NT2/D1 (cell line): ENCODE results near the gene FLOT1.

ENCODE experiments used
- DNase-seq: peaks from one replicate; pipeline ENCODE4 v3.0.0-alpha.2; 2011; ENCODE audit warnings: low read depth, low spot score
- H3K27me3 ChIP-seq: 2 replicates; pipeline ENCODE4 v1.6.0; 2011; ENCODE audit warnings: mild to moderate bottlenecking; ENCODE audit not compliant: insufficient read length, insufficient read depth
- H3K36me3 ChIP-seq: 2 replicates; pipeline ENCODE4 v1.6.1; 2011; ENCODE audit warnings: mild to moderate bottlenecking, low read length, mixed read lengths; ENCODE audit not compliant: insufficient read depth, insufficient read length
- H3K4me1 ChIP-seq: 2 replicates; pipeline ENCODE4 v1.5.1; 2011; ENCODE audit not compliant: insufficient read depth, insufficient read length
- H3K4me3 ChIP-seq: 2 replicates; pipeline ENCODE4 v1.5.1; 2011; ENCODE audit warnings: low read depth; ENCODE audit not compliant: insufficient read length
- H3K9ac ChIP-seq: 2 replicates; pipeline ENCODE4 v1.6.0; 2011; ENCODE audit warnings: low read depth; ENCODE audit not compliant: insufficient read length
- H3K9me3 ChIP-seq: 2 replicates; pipeline ENCODE4 v1.5.1; 2011; ENCODE audit warnings: mild to moderate bottlenecking, low read length; ENCODE audit not compliant: insufficient read depth
- SUZ12 ChIP-seq: IDR thresholded peaks from 2 replicates; pipeline ENCODE4 v1.6.1; 2011; ENCODE audit not compliant: insufficient read length, insufficient read depth; ENCODE audit errors: extremely low read depth
- YY1 ChIP-seq: IDR thresholded peaks from 2 replicates; pipeline ENCODE4 v1.6.1; 2011; ENCODE audit not compliant: insufficient read length, insufficient read depth
- ZNF274 ChIP-seq: IDR thresholded peaks from 2 replicates; pipeline ENCODE4 v1.6.1; 2011; ENCODE audit warnings: mild to moderate bottlenecking, low read depth, low read length

Gene FLOT1

DNA sequence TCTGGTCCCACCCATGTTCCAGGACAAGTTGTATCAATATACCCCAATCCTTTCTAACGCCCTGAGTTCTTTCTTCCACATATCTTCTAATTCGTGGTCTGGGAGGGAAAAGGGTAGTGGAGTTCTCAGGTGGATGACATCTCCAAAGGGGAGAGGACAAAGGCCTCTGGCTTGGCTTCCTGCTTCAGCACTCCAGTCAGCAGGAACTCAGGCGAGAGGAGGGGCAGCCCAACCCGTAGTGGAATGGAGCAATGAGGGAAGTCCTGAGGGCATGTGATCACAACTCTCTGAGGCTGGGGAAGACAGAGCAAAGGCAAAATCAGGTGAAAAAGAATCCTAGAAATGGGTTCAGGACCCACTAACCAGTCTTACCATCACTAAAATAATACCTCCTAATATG lies 42.1 kb downstream of the FLOT1 start:
- Histone ChIP-seq H3K9me3 (no peaks in the 10 kb centered on the region), H3K27me3 (no peaks in the 10 kb centered on the region), H3K4me1 (no peaks in the 10 kb centered on the region), H3K4me3 (no peak overlapping the region), H3K36me3 (peaks cover 55% of the 10 kb centered on the region), H3K9ac (no peak overlapping the region)
- DNase-seq: no peak
- no peak for TF ChIP-seq SUZ12
- TF ChIP-seq YY1: no peak
- no peak for TF ChIP-seq ZNF274

DNA sequence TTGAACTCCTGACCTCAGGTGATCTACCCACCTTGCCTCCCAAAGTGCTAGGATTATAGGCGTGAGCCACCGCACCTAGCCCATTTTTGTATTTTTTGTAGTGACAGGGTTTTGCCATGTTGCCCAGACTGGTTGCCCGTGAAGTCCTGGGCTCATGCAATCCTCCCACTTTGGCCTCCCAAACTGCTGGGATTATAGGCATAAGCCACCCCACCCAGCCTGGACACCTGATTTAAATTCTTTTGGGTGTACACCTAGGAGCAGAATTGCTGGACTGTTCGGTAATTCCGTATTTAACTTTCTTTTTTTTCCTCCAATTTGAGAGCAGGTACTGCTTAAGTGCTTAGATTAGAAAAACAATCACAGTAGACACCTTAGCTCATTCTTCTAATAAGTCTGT lies 46.1 kb downstream of the FLOT1 start:
- DNase-seq: no peak

DNA sequence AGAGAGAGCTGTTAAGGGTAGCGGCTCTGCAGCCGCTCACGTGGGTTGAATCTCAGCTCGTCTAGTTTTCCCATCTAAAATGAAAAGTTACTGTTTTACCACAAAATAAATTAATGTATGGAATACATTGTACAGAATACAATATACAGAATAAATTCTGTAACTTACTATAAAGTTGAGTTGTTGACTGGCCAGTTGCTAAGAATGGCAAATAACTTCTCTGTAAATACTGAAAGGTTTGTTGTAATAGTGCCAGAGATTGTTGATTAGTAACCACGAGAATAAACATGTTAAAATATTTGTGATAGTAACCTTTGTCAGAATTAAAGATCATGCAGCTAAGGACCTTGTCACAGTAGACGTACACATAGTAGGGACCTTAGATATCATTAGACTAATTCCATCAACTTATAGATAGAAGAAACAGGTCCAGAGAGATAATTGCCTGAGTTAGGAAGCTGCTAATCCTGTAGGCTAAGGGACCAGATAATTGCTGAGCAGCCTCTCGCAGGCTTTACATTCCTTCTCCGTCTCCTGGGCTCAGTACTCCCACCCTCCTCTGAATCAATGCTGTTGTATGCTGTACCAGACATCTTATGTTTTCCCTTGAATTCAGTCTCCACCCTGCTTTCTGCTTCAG lies 51.2 kb downstream of the FLOT1 start:
- no peak for DNase-seq
- H3K27me3 ChIP-seq: no peaks in the 10 kb centered on the region
- H3K9ac ChIP-seq: peak overlapping the region; percentile 57
- H3K9me3 ChIP-seq: no peaks in the 10 kb centered on the region
- peaks cover 8% of the 10 kb centered on the region for H3K4me1 ChIP-seq
- H3K36me3 ChIP-seq: peaks cover 14% of the 10 kb centered on the region
- H3K4me3 ChIP-seq: peak overlapping the region; percentile 16
- TF ChIP-seq ZNF274 (no peak), SUZ12 (no peak), YY1 (no peak)

More for the DNA sequence above, 46.1 kb downstream of the FLOT1 start:
- no peaks in the 10 kb centered on the region for H3K4me1 ChIP-seq
- TF ChIP-seq YY1 (no peak), ZNF274 (no peak), SUZ12 (no peak)
- no peak overlapping the region for H3K4me3 ChIP-seq
- H3K36me3 ChIP-seq: peaks cover 19% of the 10 kb centered on the region
- H3K9ac ChIP-seq: no peak overlapping the region
- H3K27me3 ChIP-seq: no peaks in the 10 kb centered on the region
- H3K9me3 ChIP-seq: no peaks in the 10 kb centered on the region

DNA sequence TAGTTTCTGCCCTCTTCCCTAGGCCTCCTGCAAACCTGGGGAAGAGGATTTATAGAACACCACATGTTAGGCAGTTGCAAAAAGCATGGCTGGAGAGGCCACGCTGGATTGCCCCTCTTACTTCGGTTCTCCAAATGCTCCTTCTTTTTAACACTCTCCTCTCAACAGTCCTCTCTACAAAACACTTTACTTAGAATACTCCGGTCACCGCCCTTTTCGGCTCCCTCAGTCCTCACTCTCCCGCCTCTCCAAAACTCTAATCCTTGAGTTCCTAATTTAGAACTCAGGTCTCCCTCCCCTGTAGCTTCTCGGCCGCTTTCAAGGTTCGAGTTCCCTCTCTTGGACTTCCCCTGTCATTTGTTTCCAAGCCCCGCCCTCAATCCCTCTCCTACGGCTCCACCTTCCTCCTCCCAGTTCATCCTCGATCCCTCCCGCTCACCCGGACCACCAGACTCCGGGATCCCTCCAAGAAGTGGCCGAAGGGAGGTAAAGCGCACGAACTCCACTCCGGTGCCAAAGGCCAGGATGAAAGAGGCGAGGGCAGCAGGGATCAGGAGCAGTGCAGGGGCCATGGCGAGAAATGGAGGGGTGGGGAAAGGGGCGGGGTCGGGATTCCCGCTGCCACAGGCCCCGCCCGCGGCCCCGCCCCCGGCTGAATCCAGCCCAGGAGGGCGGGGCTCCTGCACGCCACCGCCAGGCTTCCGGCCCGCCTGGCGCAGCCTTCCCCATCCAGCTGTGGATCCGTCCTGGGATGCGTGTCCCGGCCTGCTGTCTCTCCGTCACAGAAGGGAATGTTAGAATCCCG lies 51.9 kb downstream of the FLOT1 start, which contains the start of gene NRM:
TSS of gene NRM (minus strand) at position 582 of the 805 bp plus-strand sequence. CDS start at position 572, 10 bp downstream.
- H3K4me3 ChIP-seq: peak within 1 kb of the TSS; percentile 63
- H3K27me3 ChIP-seq: no peaks in the 10 kb centered on the region
- H3K4me1 ChIP-seq: peaks cover 8% of the 10 kb centered on the region
- no peak for TF ChIP-seq ZNF274
- TF ChIP-seq YY1: no peak
- TF ChIP-seq SUZ12: no peak
- peak; percentile 63 for DNase-seq
- peak within 1 kb of the TSS; percentile 87 for H3K9ac ChIP-seq
- peaks cover 16% of the 10 kb centered on the region for H3K36me3 ChIP-seq
- H3K9me3 ChIP-seq: no peaks in the 10 kb centered on the region

DNA sequence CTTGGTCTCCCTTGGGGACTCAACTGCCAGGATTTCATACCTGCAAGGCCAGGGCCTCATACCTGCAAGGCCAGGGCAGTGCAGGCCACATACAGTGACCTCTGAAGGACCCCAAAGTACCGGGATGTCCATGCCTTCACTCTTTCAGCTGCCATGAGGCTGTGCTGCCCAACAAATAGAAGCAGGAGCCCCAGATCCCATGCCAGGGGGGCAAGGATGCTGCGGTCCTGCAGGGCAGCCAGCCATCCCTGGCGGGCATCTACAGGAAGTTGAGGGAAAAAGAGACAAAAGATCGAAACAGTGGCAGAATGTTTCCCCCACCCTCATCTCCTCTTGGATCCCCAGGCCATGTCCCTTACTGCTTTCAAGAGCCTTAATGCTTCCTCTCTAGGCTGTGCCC lies 52.5 kb downstream of the FLOT1 start:
- Histone ChIP-seq H3K4me3 (peak overlapping the region; percentile 63), H3K9me3 (no peaks in the 10 kb centered on the region), H3K9ac (peak overlapping the region; percentile 87), H3K4me1 (peaks cover 8% of the 10 kb centered on the region), H3K36me3 (peaks cover 22% of the 10 kb centered on the region), H3K27me3 (no peaks in the 10 kb centered on the region)
- no peak for DNase-seq
- no peak for TF ChIP-seq ZNF274
- no peak for TF ChIP-seq SUZ12
- TF ChIP-seq YY1: no peak

DNA sequence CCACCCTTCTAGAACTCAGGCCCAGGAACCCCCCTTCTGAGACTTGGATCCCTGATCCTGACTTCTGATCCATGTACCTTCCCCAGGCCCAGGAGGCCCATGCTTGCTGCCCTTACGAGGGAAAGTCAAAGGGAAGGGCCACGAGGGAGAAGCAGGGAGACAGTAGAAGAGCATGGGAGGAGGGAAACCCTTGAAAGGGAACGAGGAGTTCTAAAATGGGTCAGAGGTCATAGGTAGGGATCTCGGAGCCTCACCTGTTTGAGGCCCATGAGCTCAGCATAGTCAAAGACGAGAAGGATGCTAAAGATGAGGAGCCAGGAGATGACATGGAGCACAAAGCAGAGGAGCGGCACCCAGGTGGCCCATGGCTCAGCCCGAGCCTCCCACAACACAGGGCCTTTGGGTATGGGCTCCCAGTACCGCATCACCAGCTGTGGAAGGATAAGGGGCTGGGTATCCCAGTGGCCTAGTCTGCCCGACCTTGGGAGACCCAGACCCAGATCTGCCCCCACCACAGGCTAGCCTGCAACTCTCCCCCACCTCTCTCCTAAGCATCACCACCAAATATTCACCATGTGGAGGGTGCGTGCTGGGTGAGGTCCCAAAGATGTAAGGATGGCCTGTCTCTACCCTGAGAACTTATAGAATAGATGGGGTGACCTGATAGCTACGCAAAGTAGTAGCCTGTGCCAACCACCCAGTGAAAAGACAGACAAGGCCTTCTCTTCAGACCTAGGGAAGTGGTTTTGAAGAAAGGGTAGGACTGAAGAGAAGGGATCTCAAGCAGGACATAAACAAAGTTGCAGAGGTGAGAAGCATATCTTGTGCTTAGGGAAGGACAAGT lies 53.2 kb downstream of the FLOT1 start:
- Histone ChIP-seq H3K9me3 (no peaks in the 10 kb centered on the region), H3K4me3 (peak overlapping the region; percentile 63), H3K4me1 (peaks cover 10% of the 10 kb centered on the region), H3K27me3 (no peaks in the 10 kb centered on the region), H3K36me3 (peaks cover 24% of the 10 kb centered on the region), H3K9ac (peak overlapping the region; percentile 87)
- no peak for DNase-seq
- TF ChIP-seq ZNF274: no peak
- no peak for TF ChIP-seq SUZ12
- no peak for TF ChIP-seq YY1

DNA sequence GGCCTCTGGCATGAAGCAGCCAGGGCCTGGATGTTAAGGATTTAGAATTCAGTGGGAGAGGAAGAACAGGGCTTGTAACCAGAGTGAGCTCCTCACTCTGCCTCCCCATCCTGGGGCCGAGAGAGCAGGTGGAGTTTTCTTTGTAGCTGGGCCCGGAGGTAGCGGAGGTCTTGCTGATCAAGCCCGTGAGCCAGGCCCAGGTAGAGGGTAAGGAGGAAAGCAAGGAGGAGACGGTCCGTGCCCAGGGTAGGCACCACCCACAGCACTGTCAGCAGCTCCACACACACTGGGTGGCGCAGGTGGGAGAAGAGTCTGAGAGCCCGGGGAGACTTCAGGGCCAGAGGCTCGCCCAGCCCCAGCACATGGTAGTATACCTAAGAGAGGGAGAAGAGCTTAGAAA lies 53.9 kb downstream of the FLOT1 start:
- no peak overlapping the region for H3K9ac ChIP-seq
- DNase-seq: no peak
- peaks cover 10% of the 10 kb centered on the region for H3K4me1 ChIP-seq
- H3K27me3 ChIP-seq: no peaks in the 10 kb centered on the region
- TF ChIP-seq YY1 (no peak), ZNF274 (no peak), SUZ12 (no peak)
- peaks cover 24% of the 10 kb centered on the region for H3K36me3 ChIP-seq
- H3K9me3 ChIP-seq: no peaks in the 10 kb centered on the region
- no peak overlapping the region for H3K4me3 ChIP-seq
